GM06990 (cell line): ENCODE data around the gene SRSF7.

ENCODE experiments used
- DNase-seq: peaks from one replicate; pipeline ENCODE4 v3.0.0-alpha.2; 2011; ENCODE audit not compliant: insufficient read length; ENCODE audit errors: extremely low read depth
- H3K27me3 ChIP-seq: replicated peaks from 2 replicates; pipeline ENCODE4 v1.6.0; 2011; ENCODE audit warnings: low read length; ENCODE audit not compliant: control insufficient read depth, insufficient read depth
- H3K36me3 ChIP-seq: 2 replicates; pipeline ENCODE4 v1.5.1; 2011; ENCODE audit warnings: low read length; ENCODE audit not compliant: control insufficient read depth, insufficient read depth
- H3K4me3 ChIP-seq: replicated peaks from 2 replicates; pipeline ENCODE4 v1.5.1; 2011; ENCODE audit warnings: low read depth, mild to moderate bottlenecking, control low read depth, low read length
- CTCF ChIP-seq: IDR thresholded peaks from 2 replicates; pipeline ENCODE4 v1.5.1; 2011; ENCODE audit warnings: low read length, control low read depth, mild to moderate bottlenecking, inconsistent platforms; ENCODE audit not compliant: insufficient read depth, poor library complexity, severe bottlenecking

SRSF7 gene

GRCh38 chr2:38776531-38776930, 25.4 kb upstream of the SRSF7 start:
- no peak for DNase-seq

GRCh38 chr2:38775921-38776225, 24.7 kb upstream of the SRSF7 start:
- H3K27me3 ChIP-seq: no peaks in the 10 kb centered on the region
- H3K4me3 ChIP-seq: no peak overlapping the region
- no peak for DNase-seq
- no peak for TF ChIP-seq CTCF
- H3K36me3 ChIP-seq: no peaks in the 10 kb centered on the region

More at GRCh38 chr2:38776531-38776930, 25.4 kb upstream of the SRSF7 start:
- TF ChIP-seq CTCF: no peak
- H3K4me3 ChIP-seq: no peak overlapping the region
- peaks cover 1% of the 10 kb centered on the region for H3K36me3 ChIP-seq
- no peaks in the 10 kb centered on the region for H3K27me3 ChIP-seq

GRCh38 chr2:38775097-38775920, 24.1 kb upstream of the SRSF7 start:
- TF ChIP-seq CTCF: no peak
- no peaks in the 10 kb centered on the region for H3K27me3 ChIP-seq
- no peaks in the 10 kb centered on the region for H3K36me3 ChIP-seq
- no peak for DNase-seq
- no peak overlapping the region for H3K4me3 ChIP-seq

- H3K27me3 ChIP-seq: no peaks in the 10 kb centered on the region
- no peak for TF ChIP-seq CTCF
- DNase-seq: no peak
- H3K36me3 ChIP-seq: no peaks in the 10 kb centered on the region
- no peak overlapping the region for H3K4me3 ChIP-seq
Measured at GRCh38 chr2:38771632-38772031, 20.5 kb upstream of the SRSF7 start.

GRCh38 chr2:38765551-38765950, 14.4 kb upstream of the SRSF7 start:
- no peak for DNase-seq
- Histone ChIP-seq H3K36me3 (no peaks in the 10 kb centered on the region), H3K27me3 (no peaks in the 10 kb centered on the region), H3K4me3 (no peak overlapping the region)
- TF ChIP-seq CTCF: no peak

- H3K27me3 ChIP-seq: no peaks in the 10 kb centered on the region
- TF ChIP-seq CTCF: no peak
- no peak for DNase-seq
- no peak overlapping the region for H3K4me3 ChIP-seq
- no peaks in the 10 kb centered on the region for H3K36me3 ChIP-seq
Measured at GRCh38 chr2:38765149-38765548, 14.0 kb upstream of the SRSF7 start.
